Astrocyte of the spinal cord (primary cell): ENCODE results near the gene SLC26A4.

Experiments used
- DNase-seq: peaks from one replicate; pipeline ENCODE4 v3.0.0; 2011; ENCODE audit warnings: low read depth, low spot score
- H3K4me3 ChIP-seq: 2 replicates; pipeline ENCODE4 v1.5.1; 2011; ENCODE audit warnings: low read depth, mild to moderate bottlenecking, low read length, moderate library complexity
- CTCF ChIP-seq: IDR thresholded peaks from 2 replicates; pipeline ENCODE4 v1.5.1; 2012; ENCODE audit warnings: low read depth, mild to moderate bottlenecking, low read length, inconsistent platforms
- in situ Hi-C: cut with HindIII; loops from 2 replicates; pipeline ENCODE4 v1.10.0; 2017; ENCODE audit warnings: low sequenced_read_pairs

Gene SLC26A4

DNA sequence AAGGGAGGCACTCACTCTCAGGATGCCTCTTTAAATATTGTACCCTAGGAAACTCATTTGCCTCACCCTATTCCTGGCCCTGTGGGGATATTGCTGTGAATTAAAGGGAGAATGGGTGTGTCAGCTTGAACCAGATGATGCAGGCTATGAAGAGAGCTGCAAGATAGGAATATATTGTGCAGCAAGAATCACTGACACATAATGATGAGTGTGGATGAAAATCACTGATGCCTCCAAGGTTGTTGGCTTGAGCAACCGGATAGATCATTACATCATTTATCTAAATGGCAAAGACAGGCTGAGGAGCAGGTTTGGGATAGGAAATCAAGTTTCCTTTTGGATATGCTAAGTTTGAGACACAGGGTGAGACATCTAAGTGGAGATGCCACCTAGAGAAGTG lies 6.2 kb downstream of the SLC26A4 start:
- no peak for DNase-seq
- no peak overlapping the region for H3K4me3 ChIP-seq
- in situ Hi-C loops: no loop called here
- no peak for TF ChIP-seq CTCF

DNA sequence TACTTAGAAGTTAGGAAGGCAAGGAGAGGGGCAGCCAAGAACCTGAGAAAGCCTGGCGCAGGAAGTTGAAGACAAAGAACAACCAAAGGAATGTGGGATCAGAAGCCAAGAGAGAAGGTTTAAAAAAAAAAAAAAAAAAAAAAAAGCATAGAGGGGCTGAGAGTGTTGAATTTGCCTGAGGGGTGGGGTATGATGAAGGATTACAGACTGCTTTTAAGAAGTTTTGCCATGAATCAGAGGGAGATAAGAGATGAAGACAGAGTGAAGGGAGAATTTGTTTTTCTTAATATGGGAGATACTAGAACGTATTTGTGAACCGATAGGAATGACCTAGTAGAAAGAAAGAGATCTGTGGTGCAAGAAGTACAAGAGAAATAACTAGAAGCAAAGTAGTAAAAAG lies 6.7 kb downstream of the SLC26A4 start:
- no peak for DNase-seq
- no peak overlapping the region for H3K4me3 ChIP-seq
- no peak for TF ChIP-seq CTCF
- in situ Hi-C loops: no loop called here

DNA sequence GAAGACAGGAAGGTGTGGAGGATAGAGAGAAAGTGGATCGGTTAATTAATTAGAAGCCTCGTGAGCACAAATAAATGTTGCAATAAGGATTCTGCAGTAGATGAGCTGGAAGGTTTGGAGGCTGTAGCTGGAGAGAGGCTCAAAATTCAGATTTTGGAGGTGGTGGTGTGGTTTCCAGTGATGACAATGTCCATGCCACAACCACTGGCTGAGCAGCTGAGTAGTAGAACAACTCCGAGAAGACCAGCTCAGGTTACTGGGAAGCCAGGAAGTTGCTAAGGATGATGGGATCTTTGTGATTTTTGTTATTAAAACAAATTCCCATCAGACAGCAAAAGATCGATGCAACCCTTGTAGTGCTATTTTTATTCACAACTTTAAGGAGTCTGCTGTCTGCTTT lies 7.7 kb downstream of the SLC26A4 start:
- in situ Hi-C loops: no loop called here
- no peak overlapping the region for H3K4me3 ChIP-seq
- DNase-seq: no peak
- no peak for TF ChIP-seq CTCF

DNA sequence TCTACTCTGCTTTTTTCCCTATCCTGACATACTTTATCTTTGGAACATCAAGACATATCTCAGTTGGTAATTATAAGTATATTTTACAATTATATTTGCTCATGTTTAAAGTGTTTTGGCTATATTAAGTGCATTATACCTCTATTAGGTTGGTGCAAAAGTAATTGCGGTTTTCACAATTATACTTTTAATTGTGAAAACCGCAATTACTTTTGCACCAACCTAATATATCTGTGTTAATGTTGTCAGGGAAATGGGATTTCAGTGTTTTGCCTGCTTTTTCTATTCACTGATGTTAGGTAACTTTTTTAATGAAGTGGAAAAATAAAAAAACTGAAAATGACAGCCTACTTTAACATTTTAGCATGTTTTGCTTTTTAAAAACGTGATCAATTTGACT lies 11.6 kb downstream of the SLC26A4 start:
- in situ Hi-C loops: no loop called here
- no peak for DNase-seq
- TF ChIP-seq CTCF: no peak
- no peak overlapping the region for H3K4me3 ChIP-seq

- DNase-seq: no peak
- in situ Hi-C loops: no loop called here
- no peak for TF ChIP-seq CTCF
- no peak overlapping the region for H3K4me3 ChIP-seq
Observed at GRCh38 chr7:107676249-107676648, 15.6 kb downstream of the SLC26A4 start.

DNA sequence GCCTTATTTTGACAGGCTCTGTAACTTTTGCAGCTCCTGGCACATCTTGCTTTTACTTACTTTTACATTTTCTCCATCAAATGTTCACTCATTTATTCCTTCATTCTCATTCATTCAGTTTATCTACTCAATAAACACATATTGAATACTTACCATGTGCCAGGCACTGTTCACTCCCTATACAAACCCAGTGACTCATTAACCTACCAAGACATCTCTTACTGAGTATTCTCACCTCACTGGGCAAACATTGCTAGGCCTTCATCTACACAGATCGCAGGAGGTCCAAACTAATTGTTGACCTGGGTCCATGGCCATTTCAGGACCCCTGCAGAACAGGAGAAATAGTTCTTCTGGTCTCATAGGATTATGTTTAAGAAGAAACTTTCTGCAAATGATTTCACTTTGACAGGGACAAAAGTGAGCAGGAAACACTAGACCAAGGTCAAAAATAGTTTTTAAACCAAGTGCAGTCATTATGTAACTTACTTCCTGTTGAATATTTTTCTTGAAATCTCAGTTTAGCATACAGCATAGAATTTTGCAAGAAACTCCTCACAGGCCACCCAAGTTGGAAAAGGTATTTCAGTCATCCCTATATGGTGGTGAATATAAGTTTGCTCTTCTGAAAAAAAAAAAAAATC lies 17.6 kb downstream of the SLC26A4 start:
- no peak overlapping the region for H3K4me3 ChIP-seq
- DNase-seq: no peak
- in situ Hi-C loops: no loop called here
- TF ChIP-seq CTCF: no peak

DNA sequence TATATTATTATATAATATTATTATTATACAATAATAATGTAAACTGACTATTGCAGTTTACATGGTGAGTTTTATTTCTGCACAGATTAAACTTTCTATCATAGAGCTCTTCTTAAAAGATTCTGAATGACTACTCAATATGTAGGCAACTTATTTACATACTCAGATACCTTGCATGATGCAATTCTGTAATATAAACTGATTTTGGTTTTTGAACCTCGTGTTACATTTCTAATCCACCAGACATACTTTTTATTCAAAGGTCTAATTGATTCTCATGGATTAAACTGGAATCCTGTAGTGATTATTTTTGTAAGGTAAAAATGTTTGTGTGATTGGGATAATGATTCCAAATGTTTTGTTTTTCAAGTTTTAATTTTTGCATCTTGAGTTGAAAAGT lies 19.9 kb downstream of the SLC26A4 start:
- DNase-seq: no peak
- TF ChIP-seq CTCF: no peak
- in situ Hi-C loops: no loop called here
- no peak overlapping the region for H3K4me3 ChIP-seq
